HepG2 (cell line): Measurements from ENCODE around the gene GPR17. TPM values are rescaled to one million over a fixed set of nuclear protein-coding genes. Genes with fewer than 3 reads are reported as not detected.

ENCODE experiments used
- ATAC-seq: fragments of 200-7000 bp; cut with Tn5 transposase; 3 replicates; pipeline ENCODE4 v1.9.1; 2020; ENCODE audit warnings: mild to moderate bottlenecking, moderate library complexity
- BruUV-seq: library from RNA; stranded (reverse); fragments of 400-500 nt; replicated peaks from 2 replicates; lab custom pipeline; 2021; lab: Mats Ljungman, UMichigan
- CTCF ChIA-PET: fragments of 300-600 bp; formaldehyde crosslinking; extraction: SDS; loops from one replicate; lab custom pipeline; 2021; ENCODE audit warnings: low total read pairs, inconsistent platforms, low intra/inter-chr PET ratio; lab: Yijun Ruan, JAX
- POLR2A ChIA-PET: fragments of 350-600 bp; sonication (Branson Sonifier 250); formaldehyde crosslinking; loops from one replicate; lab custom pipeline; 2020; ENCODE audit warnings: antibody characterized with exemption, inconsistent platforms; lab: Yijun Ruan, JAX
- DNase-seq: peaks from one replicate; pipeline ENCODE4 v3.0.0-alpha.2; 2015; ENCODE audit warnings: low spot score
- FAIRE-seq: peaks from 3 replicates; lab custom pipeline; 2011; peaks lifted over from hg19 to GRCh38; lab: Jason Lieb, UNC
- H2AFZ ChIP-seq: one replicate; pipeline ENCODE4 v1.6.1; 2011; ENCODE audit warnings: low read length, inconsistent platforms
- H3K27ac ChIP-seq: fragments of 300-600 bp; 3 replicates; pipeline ENCODE4 v1.8.0; 2011; ENCODE audit warnings: mixed run types, mild to moderate bottlenecking, mixed read lengths, low read length, inconsistent platforms; ENCODE audit not compliant: insufficient read depth; ENCODE audit errors: extremely low read length
- H3K27me3 ChIP-seq, 2 experiments: fragments of 200-600 bp in 1 of 2; 2 replicates in 1 of 2; 3 replicates in 1 of 2; pipeline versions ENCODE4 v1.6.0 to v1.8.0; 2011; ENCODE audit warnings: low read length in 2 of 2, mild to moderate bottlenecking in 2 of 2, moderate library complexity in 2 of 2, inconsistent platforms in 1 of 2; ENCODE audit not compliant: insufficient read depth in 2 of 2, control insufficient read depth in 1 of 2
- H3K36me3 ChIP-seq, 2 experiments: fragments of 200-600 bp in 1 of 2; replicated peaks in 1 of 2; 2 replicates in 1 of 2; 3 replicates in 1 of 2; pipeline versions ENCODE4 v1.5.1 to v1.8.0; 2011; ENCODE audit warnings: low read length in 2 of 2, inconsistent platforms in 1 of 2; ENCODE audit not compliant: insufficient read depth in 2 of 2, control insufficient read depth in 1 of 2
- H3K4me1 ChIP-seq: 2 replicates; pipeline ENCODE4 v1.5.1; 2012; ENCODE audit warnings: low read length, inconsistent platforms; ENCODE audit not compliant: insufficient read depth
- H3K4me2 ChIP-seq: 2 replicates; pipeline ENCODE4 v1.6.0; 2011; ENCODE audit warnings: low read depth, low read length, inconsistent platforms
- H3K4me3 ChIP-seq, 3 experiments: fragments of 200-600 bp in 1 of 3; sonication (generic), shearing (Covaris generic) in 1 of 3; replicated peaks in 1 of 3; 2 replicates each; pipeline ENCODE4 v1.5.1; 2011 to 2016; ENCODE audit warnings: low read length in 3 of 3, inconsistent platforms in 2 of 3, low read depth in 2 of 3, mild to moderate bottlenecking in 2 of 3, control low read depth in 1 of 3, mixed read lengths in 1 of 3; ENCODE audit not compliant: insufficient read depth in 1 of 3
- H3K79me2 ChIP-seq: one replicate; pipeline ENCODE4 v1.6.1; 2011; ENCODE audit warnings: low read length, inconsistent platforms; ENCODE audit not compliant: insufficient read depth
- H3K9ac ChIP-seq: 2 replicates; pipeline ENCODE4 v1.6.0; 2011; ENCODE audit warnings: mild to moderate bottlenecking, low read depth, low read length, inconsistent platforms; ENCODE audit not compliant: insufficient read depth
- H3K9me3 ChIP-seq: 2 replicates; pipeline ENCODE4 v1.5.1; 2012; ENCODE audit warnings: mild to moderate bottlenecking, low read length
- H4K20me1 ChIP-seq: 2 replicates; pipeline ENCODE4 v1.6.0; 2011; ENCODE audit warnings: inconsistent platforms, mild to moderate bottlenecking, low read length, moderate library complexity; ENCODE audit not compliant: insufficient read depth
- NONO ChIP-seq, 2 experiments: fragments of 450-650 bp in 1 of 2; sonication (generic) in 1 of 2; formaldehyde crosslinking in 1 of 2; IDR thresholded peaks in 1 of 2; conservative IDR thresholded peaks in 1 of 2; 2 replicates each; pipeline versions ENCODE4 v1.6.1 to v1.8.0; 2017 to 2022; ENCODE audit warnings: mild to moderate bottlenecking in 1 of 2, missing genetic modification reagents in 1 of 2, moderate library complexity in 1 of 2
- PRDM4 ChIP-seq: sonication (generic); formaldehyde crosslinking; IDR thresholded peaks from 2 replicates; pipeline ENCODE4 v1.9.0; 2021; ENCODE audit warnings: missing genetic modification reagents, borderline replicate concordance
- PRMT3 ChIP-seq: sonication (generic); formaldehyde crosslinking; IDR thresholded peaks from 2 replicates; pipeline ENCODE4 v1.8.1; 2022; ENCODE audit warnings: low read depth, mild to moderate bottlenecking, moderate library complexity, missing genetic modification reagents, borderline replicate concordance
- SNAPC2 ChIP-seq: sonication (generic); formaldehyde crosslinking; IDR thresholded peaks from 2 replicates; pipeline ENCODE4 v1.8.1; 2022; ENCODE audit warnings: mild to moderate bottlenecking, missing genetic modification reagents
- ZNF607 ChIP-seq: sonication (generic); formaldehyde crosslinking; IDR thresholded peaks from 2 replicates; pipeline ENCODE4 v1.5.1; 2020; ENCODE audit warnings: missing genetic modification reagents, mild to moderate bottlenecking, borderline replicate concordance
- ZNF883 ChIP-seq: sonication (generic); formaldehyde crosslinking; IDR thresholded peaks from 2 replicates; pipeline ENCODE4 v1.5.1; 2020; ENCODE audit warnings: mild to moderate bottlenecking, missing genetic modification reagents; ENCODE audit errors: not compliant biosample characterization
- WGBS: methylation state at CpG from one replicate; pipeline ENCODE4 v1.1.6; 2017; ENCODE audit warnings: low lambda C conversion rate; 5-methylcytosine and 5-hydroxymethylcytosine counted together
- in situ Hi-C: cut with HindIII; loops from 2 replicates; pipeline ENCODE4 v1.10.0; 2017; ENCODE audit warnings: low pct_unique_long_range_greater_than_20kb; ENCODE audit not compliant: extremely low pct_ligation_motif_present
- intact Hi-C: fragments of 100-400 bp; cut with micrococcal nuclease; formaldehyde crosslinking; loops from one replicate; pipeline ENCODE4 v1.10.0; 2022; ENCODE audit not compliant: unreplicated experiment
- polyA plus RNA-seq, 8 experiments: library from polyadenylated mRNA; depleted of rRNA in 3 of 8; stranded (reverse) in 7 of 8; unstranded in 1 of 8; fragments of >200 nt; fragmentation: Illumina TruSeq in 4 of 8; extraction: Trizol in 4 of 8; gene quantifications; 2 replicates each; pipeline versions ENCODE4 v1.2.1 to v1.2.3, GENCODE V29; 2011 to 2016; ENCODE audit warnings: low read depth in 4 of 8, missing spikeins in 1 of 8, mixed read lengths in 1 of 8; ENCODE audit not compliant: insufficient read depth in 1 of 8
- total RNA-seq, 5 experiments: library from RNA; depleted of rRNA; stranded (reverse); fragments of >200 nt; fragmentation: Illumina TruSeq; extraction: Trizol; gene quantifications; 2 replicates each; pipeline ENCODE4 v1.2.3, GENCODE V29; 2016; ENCODE audit warnings: low read depth in 1 of 5

Gene GPR17
- total and polyA plus RNA-seq, 2 of the 13 experiments (the other 11 are each of a cell fraction or from before 2014, with no cell fraction given) = not detected

DNA sequence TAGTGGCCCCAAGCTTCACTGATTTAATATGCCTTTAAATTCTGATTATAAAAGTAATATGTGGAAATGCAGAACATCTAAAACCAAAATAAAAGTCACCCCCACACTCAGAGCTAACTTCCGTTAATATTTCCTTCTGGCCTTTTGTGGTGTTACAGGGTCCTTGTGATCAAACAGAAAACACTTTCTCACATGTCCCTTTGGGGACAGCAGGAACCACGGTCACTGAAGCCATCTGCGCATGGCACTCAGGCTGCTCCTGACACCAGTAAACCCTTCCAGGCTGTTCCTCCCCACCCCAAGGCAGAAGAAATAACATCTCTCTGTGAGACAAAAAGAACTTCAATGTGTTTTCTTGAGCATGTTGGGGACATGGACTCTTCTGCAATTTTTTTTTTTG is 25.1 kb upstream of the GPR17 start:
- no peak overlapping the region for H3K27ac ChIP-seq
- no peak for ATAC-seq
- no peak for DNase-seq
- FAIRE-seq = no peak
- CTCF ChIA-PET = no interaction called here
- no peaks in the 10 kb centered on the region for H3K79me2 ChIP-seq
- peaks cover 20 to 81% of the 10 kb centered on the region in 2 experiments; a peak in 4 of 5 replicates for H3K27me3 ChIP-seq
- no peaks in the 10 kb centered on the region for H3K9me3 ChIP-seq
- H4K20me1 ChIP-seq = no peaks in the 10 kb centered on the region
- intact Hi-C loops = no loop called here
- no peak overlapping the region for H3K9ac ChIP-seq
- H2AFZ ChIP-seq = no peak overlapping the region
- no peaks in the 10 kb centered on the region for H3K4me1 ChIP-seq
- H3K4me2 ChIP-seq = no peak overlapping the region
- no peak overlapping the region for H3K4me3 ChIP-seq
- POLR2A ChIA-PET = no interaction called here
- in situ Hi-C loops = no loop called here
- 67% methylated on average over 3 of the region's 3 CpGs for WGBS
- TF ChIP-seq ZNF883 (no peak), SNAPC2 (no peak), PRDM4 (CRISPR knock-in tag) (no peak), PRMT3 (no peak), NONO (IDR thresholded peaks at IDR 0.05) (no peak), NONO (CRISPR knock-in tag; conservative IDR thresholded peaks at IDR 0.05) (no peak), ZNF607 (CRISPR knock-in tag) (no peak)
- H3K36me3 ChIP-seq = no peaks in the 10 kb centered on the region
- no TSS peak for BruUV-seq
